HG02610 (cell line): ENCODE measurements around the gene CIB4.

Experiments used
- ATAC-seq: cut with Tn5 transposase; IDR thresholded peaks from one replicate; pipeline ENCODE4 v1.9.1; 2021; ENCODE audit warnings: mild to moderate bottlenecking, moderate library complexity; ENCODE audit not compliant: unreplicated experiment

The CIB4 gene

GRCh38 chr2:26609839-26610277, 31.3 kb downstream of the CIB4 start:
- ATAC-seq, result no peak

- ATAC-seq, result no peak
These were observed 31.9 kb downstream of the CIB4 start for GRCh38 chr2:26609205-26609631.

GRCh38 chr2:26608557-26608956, 32.6 kb downstream of the CIB4 start:
- ATAC-seq, result no peak

- no peak for ATAC-seq
These were observed 33.5 kb downstream of the CIB4 start for GRCh38 chr2:26607698-26608097.

GRCh38 chr2:26606847-26607190, 34.3 kb downstream of the CIB4 start:
- no peak for ATAC-seq

GRCh38 chr2:26605999-26606846, 34.9 kb downstream of the CIB4 start:
- no peak for ATAC-seq

GRCh38 chr2:26605195-26605998, 35.8 kb downstream of the CIB4 start:
- no peak for ATAC-seq

- no peak for ATAC-seq
These were observed 38.6 kb downstream of the CIB4 start for GRCh38 chr2:26602575-26602974.

- ATAC-seq, result no peak
These were observed 41.8 kb downstream of the CIB4 start for GRCh38 chr2:26599387-26599786.

- ATAC-seq, result no peak
These were observed 42.2 kb downstream of the CIB4 start for GRCh38 chr2:26598996-26599373.

- ATAC-seq, result no peak
These were observed 42.7 kb downstream of the CIB4 start for GRCh38 chr2:26598336-26598995.

- no peak for ATAC-seq
These were observed 44.0 kb downstream of the CIB4 start for GRCh38 chr2:26597197-26597596.

GRCh38 chr2:26595146-26595545, 46.0 kb downstream of the CIB4 start:
- no peak for ATAC-seq

GRCh38 chr2:26591619-26592505, 49.3 kb downstream of the CIB4 start:
- no peak for ATAC-seq

GRCh38 chr2:26590980-26591618, 50.1 kb downstream of the CIB4 start:
- ATAC-seq, result no peak

GRCh38 chr2:26590508-26590907, 50.7 kb downstream of the CIB4 start:
- no peak for ATAC-seq

- no peak for ATAC-seq
These were observed 52.6 kb downstream of the CIB4 start for GRCh38 chr2:26588576-26588975.

GRCh38 chr2:26587994-26588393, 53.2 kb downstream of the CIB4 start:
- no peak for ATAC-seq

- no peak for ATAC-seq
These were observed 55.2 kb downstream of the CIB4 start for GRCh38 chr2:26585966-26586365.

- no peak for ATAC-seq
These were observed 56.1 kb downstream of the CIB4 start for GRCh38 chr2:26585100-26585499.
